ENCODE data around the gene LPXN.

Gene LPXN

DNA sequence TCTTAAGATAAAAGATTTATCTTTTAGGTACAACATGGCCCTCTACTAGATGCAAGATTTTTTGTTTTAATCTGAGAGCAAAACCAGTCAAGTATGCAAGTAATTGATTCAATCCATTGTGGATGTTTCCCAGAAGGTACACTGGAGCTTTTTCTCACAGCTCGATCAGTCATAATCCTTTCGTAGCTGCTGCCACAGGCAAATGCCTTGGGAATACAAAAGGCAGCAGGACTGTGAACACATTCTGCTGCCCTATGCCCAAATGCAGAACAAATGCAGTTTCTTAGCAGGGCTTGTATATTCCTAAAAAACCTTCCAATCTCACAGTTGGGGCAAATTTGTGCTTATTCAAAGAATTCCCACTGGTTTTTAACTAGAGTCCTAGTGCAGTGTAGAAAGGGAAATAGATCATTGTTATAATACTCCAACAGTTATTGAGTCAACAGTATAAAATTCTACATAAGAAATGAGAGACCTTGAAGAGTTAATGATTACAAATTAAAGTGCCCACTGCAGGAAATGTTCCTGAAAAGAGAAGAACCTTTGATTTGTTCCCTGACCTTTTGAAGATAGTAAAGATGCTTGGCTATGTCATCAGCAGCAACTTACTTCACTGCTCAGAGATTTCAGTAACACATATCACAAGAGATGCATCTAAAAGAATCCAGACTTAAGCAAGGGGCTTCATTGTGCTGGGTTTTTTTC is 14.1 kb downstream of the LPXN start:
- Histone ChIP-seq H3F3A (ENCODE audit: insufficient read depth, low read length) (peaks cover 34% of the 10 kb centered on the region), H3K4me1 (ENCODE audit: low read length) (peaks cover 47% of the 10 kb centered on the region), H3K9me2 (replicated peaks; ENCODE audit: insufficient read depth, low read length) (no peaks in the 10 kb centered on the region), H3K36me3 (replicated peaks; ENCODE audit: insufficient read depth, low read length) (peaks cover 19% of the 10 kb centered on the region; the same call in 1 of the 2 replicates), H3K79me2 (ENCODE audit: low read length) (peaks cover 94% of the 10 kb centered on the region), H4K20me1 (ENCODE audit: insufficient read depth, low read length) (peaks cover 19% of the 10 kb centered on the region; the same call in 1 of the 2 replicates), H3K27me3 (replicated peaks; ENCODE audit: insufficient read depth, low read length) (no peaks in the 10 kb centered on the region), H3K9me3 (replicated peaks; ENCODE audit: insufficient read depth, low read length) (no peaks in the 10 kb centered on the region), H3K27ac (ENCODE audit: low read length) (peak overlapping the region; percentile 97), H3K9ac (ENCODE audit: low read length) (peak overlapping the region; percentile 13; the same call in 1 of the 2 replicates), H3K4me2 (ENCODE audit: low read depth, low read length) (peak overlapping the region; percentile 59; the same call in 1 of the 2 replicates), H3K4me3 (ENCODE audit: low read length) (no peak overlapping the region), H2AFZ (ENCODE audit: low read length) (no peak overlapping the region)
- DNase-seq = no peak
- TF ChIP-seq, protein P1, sequence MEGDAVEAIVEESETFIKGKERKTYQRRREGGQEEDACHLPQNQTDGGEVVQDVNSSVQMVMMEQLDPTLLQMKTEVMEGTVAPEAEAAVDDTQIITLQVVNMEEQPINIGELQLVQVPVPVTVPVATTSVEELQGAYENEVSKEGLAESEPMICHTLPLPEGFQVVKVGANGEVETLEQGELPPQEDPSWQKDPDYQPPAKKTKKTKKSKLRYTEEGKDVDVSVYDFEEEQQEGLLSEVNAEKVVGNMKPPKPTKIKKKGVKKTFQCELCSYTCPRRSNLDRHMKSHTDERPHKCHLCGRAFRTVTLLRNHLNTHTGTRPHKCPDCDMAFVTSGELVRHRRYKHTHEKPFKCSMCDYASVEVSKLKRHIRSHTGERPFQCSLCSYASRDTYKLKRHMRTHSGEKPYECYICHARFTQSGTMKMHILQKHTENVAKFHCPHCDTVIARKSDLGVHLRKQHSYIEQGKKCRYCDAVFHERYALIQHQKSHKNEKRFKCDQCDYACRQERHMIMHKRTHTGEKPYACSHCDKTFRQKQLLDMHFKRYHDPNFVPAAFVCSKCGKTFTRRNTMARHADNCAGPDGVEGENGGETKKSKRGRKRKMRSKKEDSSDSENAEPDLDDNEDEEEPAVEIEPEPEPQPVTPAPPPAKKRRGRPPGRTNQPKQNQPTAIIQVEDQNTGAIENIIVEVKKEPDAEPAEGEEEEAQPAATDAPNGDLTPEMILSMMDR (IDR thresholded peaks at IDR 0.05; ENCODE audit: low read length) = no peak
- TF ChIP-seq EZH2 (optimal IDR thresholded peaks at IDR 0.05; ENCODE audit: low read depth, low read length) (no peak), EZH2phosphoT487 (IDR thresholded peaks at IDR 0.05; ENCODE audit: low read length) (no peak)

DNA sequence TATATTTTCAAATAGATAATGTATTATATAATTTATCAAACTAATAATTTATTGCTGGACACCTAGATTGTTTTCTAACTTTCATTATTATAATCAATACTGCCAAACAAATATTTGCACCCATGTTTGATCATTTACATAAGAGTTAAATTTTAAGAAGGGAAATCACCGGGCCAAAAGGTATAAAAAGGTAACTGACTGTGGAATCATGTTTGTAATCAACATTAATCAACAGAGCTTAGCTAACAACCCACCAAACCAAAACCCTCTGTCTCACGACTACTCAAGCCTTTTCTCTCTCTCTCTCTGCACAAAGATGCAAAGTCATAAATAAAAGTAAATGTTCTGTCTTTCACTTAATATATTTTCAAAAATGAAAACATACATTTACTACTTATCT is 14.8 kb downstream of the LPXN start:
- DNase-seq = no peak
- no peak overlapping the region for H3K4me3 ChIP-seq (ENCODE audit: low read length)
- H3K79me2 ChIP-seq (ENCODE audit: low read length) = peaks cover 94% of the 10 kb centered on the region
- peaks cover 20% of the 10 kb centered on the region; the same call in 1 of the 2 replicates for H4K20me1 ChIP-seq (ENCODE audit: insufficient read depth, low read length)
- H3K9me2 ChIP-seq (replicated peaks; ENCODE audit: insufficient read depth, low read length) = no peaks in the 10 kb centered on the region
- TF ChIP-seq EZH2 (optimal IDR thresholded peaks at IDR 0.05; ENCODE audit: low read depth, low read length) = no peak
- peaks cover 14% of the 10 kb centered on the region; the same call in 1 of the 2 replicates for H3K36me3 ChIP-seq (replicated peaks; ENCODE audit: insufficient read depth, low read length)
- peaks cover 30% of the 10 kb centered on the region for H3F3A ChIP-seq (ENCODE audit: insufficient read depth, low read length)
- no peak overlapping the region for H2AFZ ChIP-seq (ENCODE audit: low read length)
- H3K4me1 ChIP-seq (ENCODE audit: low read length) = peaks cover 42% of the 10 kb centered on the region
- H3K27ac ChIP-seq (ENCODE audit: low read length) = no peak overlapping the region
- no peaks in the 10 kb centered on the region for H3K9me3 ChIP-seq (replicated peaks; ENCODE audit: insufficient read depth, low read length)
- no peak overlapping the region for H3K4me2 ChIP-seq (ENCODE audit: low read depth, low read length)
- no peaks in the 10 kb centered on the region for H3K27me3 ChIP-seq (replicated peaks; ENCODE audit: insufficient read depth, low read length)
- H3K9ac ChIP-seq (ENCODE audit: low read length) = no peak overlapping the region

DNA sequence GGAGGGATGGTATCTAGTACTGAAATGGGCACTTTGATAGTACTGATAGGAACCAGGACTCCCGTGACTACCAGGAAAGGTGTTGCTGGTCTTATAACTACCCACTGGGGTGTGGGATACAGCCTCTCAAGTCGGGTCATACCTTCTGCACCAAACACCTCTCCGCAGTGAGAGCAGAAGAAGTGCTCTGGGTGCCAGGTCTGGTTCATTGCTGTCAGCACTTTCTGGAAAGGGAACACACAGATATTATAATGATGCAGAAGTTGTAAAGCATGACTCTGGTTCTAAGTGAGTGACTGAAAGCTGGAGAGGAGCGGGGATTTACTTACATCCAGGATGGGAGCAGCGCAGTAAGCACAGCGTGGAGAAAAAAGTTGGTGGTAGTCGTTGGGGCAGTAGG is 26.0 kb downstream of the LPXN start:
- Histone ChIP-seq H3K27ac (ENCODE audit: low read length) (no peak overlapping the region), H2AFZ (ENCODE audit: low read length) (no peak overlapping the region), H3K27me3 (replicated peaks; ENCODE audit: insufficient read depth, low read length) (no peaks in the 10 kb centered on the region), H3K4me3 (ENCODE audit: low read length) (no peak overlapping the region), H4K20me1 (ENCODE audit: insufficient read depth, low read length) (no peaks in the 10 kb centered on the region), H3F3A (ENCODE audit: insufficient read depth, low read length) (no peaks in the 10 kb centered on the region; the same call in 1 of the 2 replicates), H3K36me3 (replicated peaks; ENCODE audit: insufficient read depth, low read length) (peaks cover 29% of the 10 kb centered on the region), H3K9ac (ENCODE audit: low read length) (no peak overlapping the region), H3K79me2 (ENCODE audit: low read length) (peaks cover 12% of the 10 kb centered on the region; the same call in 1 of the 2 replicates), H3K9me3 (replicated peaks; ENCODE audit: insufficient read depth, low read length) (no peaks in the 10 kb centered on the region), H3K4me1 (ENCODE audit: low read length) (no peaks in the 10 kb centered on the region), H3K4me2 (ENCODE audit: low read depth, low read length) (no peak overlapping the region), H3K9me2 (replicated peaks; ENCODE audit: insufficient read depth, low read length) (no peaks in the 10 kb centered on the region)
- TF ChIP-seq EZH2 (optimal IDR thresholded peaks at IDR 0.05; ENCODE audit: low read depth, low read length) = no peak
- no peak for TF ChIP-seq EZH2phosphoT487 (IDR thresholded peaks at IDR 0.05; ENCODE audit: low read length)
- no peak for DNase-seq

DNA sequence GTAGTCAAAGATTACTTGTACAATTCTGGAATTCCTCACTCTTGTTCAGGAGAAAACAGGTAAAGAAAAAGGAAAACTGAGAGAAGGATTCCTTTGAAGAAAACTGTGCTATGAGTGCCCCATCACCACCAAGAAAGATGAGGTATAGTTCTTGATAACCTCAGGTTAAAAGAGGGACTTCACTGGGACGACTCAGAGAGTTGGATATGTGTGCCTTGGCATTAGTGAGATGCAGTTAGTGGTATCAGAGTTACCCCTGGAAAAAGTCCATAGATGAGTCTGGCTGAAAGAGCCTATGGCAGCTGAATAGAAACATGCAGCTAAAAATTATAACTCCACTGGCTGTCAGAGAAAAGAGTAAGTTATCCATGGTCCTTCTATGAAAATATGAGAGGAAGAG is 28.8 kb downstream of the LPXN start:
- Histone ChIP-seq H3K9ac (ENCODE audit: low read length) (no peak overlapping the region), H3K4me2 (ENCODE audit: low read depth, low read length) (no peak overlapping the region), H3K9me2 (replicated peaks; ENCODE audit: insufficient read depth, low read length) (no peaks in the 10 kb centered on the region), H3K4me3 (ENCODE audit: low read length) (no peak overlapping the region), H3K27ac (ENCODE audit: low read length) (no peak overlapping the region), H2AFZ (ENCODE audit: low read length) (no peak overlapping the region), H3K9me3 (replicated peaks; ENCODE audit: insufficient read depth, low read length) (no peaks in the 10 kb centered on the region), H3K79me2 (ENCODE audit: low read length) (no peaks in the 10 kb centered on the region; the same call in 1 of the 2 replicates), H3K4me1 (ENCODE audit: low read length) (no peaks in the 10 kb centered on the region), H4K20me1 (ENCODE audit: insufficient read depth, low read length) (no peaks in the 10 kb centered on the region), H3F3A (ENCODE audit: insufficient read depth, low read length) (no peaks in the 10 kb centered on the region; the same call in 1 of the 2 replicates), H3K27me3 (replicated peaks; ENCODE audit: insufficient read depth, low read length) (no peaks in the 10 kb centered on the region), H3K36me3 (replicated peaks; ENCODE audit: insufficient read depth, low read length) (peaks cover 31% of the 10 kb centered on the region)
- TF ChIP-seq EZH2 (optimal IDR thresholded peaks at IDR 0.05; ENCODE audit: low read depth, low read length) (no peak), EZH2phosphoT487 (IDR thresholded peaks at IDR 0.05; ENCODE audit: low read length) (no peak)
- TF ChIP-seq, protein P1 (IDR thresholded peaks at IDR 0.05; ENCODE audit: low read length) = no peak
- no peak for DNase-seq

Data from MM.1S (cell line).